H9 (cell line): ENCODE data around the gene FBN1. TPM values are rescaled to one million over a fixed set of nuclear protein-coding genes. Genes with fewer than 3 reads are reported as not detected.

Experiments used
- DNase-seq: peaks from one replicate; pipeline ENCODE4 v3.0.0-alpha.2; 2017
- H2AFZ ChIP-seq: one replicate; pipeline ENCODE4 v1.6.1; 2013; ENCODE audit warnings: mild to moderate bottlenecking, low read length, control low read depth, moderate library complexity
- H2AK5ac ChIP-seq: 2 replicates; pipeline ENCODE4 v1.6.1; 2013; ENCODE audit warnings: low read length, control low read depth, mixed read lengths; ENCODE audit not compliant: insufficient read length
- H2BK120ac ChIP-seq: one replicate; pipeline ENCODE4 v1.6.1; 2013; ENCODE audit warnings: low read depth, mild to moderate bottlenecking, low read length, control low read depth, inconsistent platforms; ENCODE audit not compliant: poor library complexity, severe bottlenecking
- H2BK12ac ChIP-seq: 2 replicates; pipeline ENCODE4 v1.6.1; 2013; ENCODE audit warnings: low read length, control low read depth, mixed read lengths, low read depth; ENCODE audit not compliant: insufficient read length
- H2BK15ac ChIP-seq: 2 replicates; pipeline ENCODE4 v1.6.1; 2013; ENCODE audit warnings: low read depth, low read length, control low read depth
- H2BK20ac ChIP-seq: one replicate; pipeline ENCODE4 v1.6.1; 2013; ENCODE audit warnings: low read depth, mild to moderate bottlenecking, low read length, control low read depth, inconsistent platforms; ENCODE audit not compliant: poor library complexity, severe bottlenecking
- H2BK5ac ChIP-seq: 2 replicates; pipeline ENCODE4 v1.6.1; 2013; ENCODE audit warnings: low read length, control low read depth, mixed read lengths; ENCODE audit not compliant: insufficient read length
- H3K14ac ChIP-seq: 2 replicates; pipeline ENCODE4 v1.6.1; 2013; ENCODE audit warnings: low read length, control low read depth; ENCODE audit not compliant: insufficient read depth
- H3K18ac ChIP-seq: 2 replicates; pipeline ENCODE4 v1.6.1; 2013; ENCODE audit warnings: low read depth, mild to moderate bottlenecking, mixed read lengths, low read length, control low read depth; ENCODE audit not compliant: insufficient read length
- H3K23ac ChIP-seq: 2 replicates; pipeline ENCODE4 v1.6.1; 2013; ENCODE audit warnings: low read length, control low read depth, mixed read lengths, low read depth; ENCODE audit not compliant: insufficient read length
- H3K23me2 ChIP-seq: 2 replicates; pipeline ENCODE4 v1.6.1; 2013; ENCODE audit warnings: low read depth, mild to moderate bottlenecking, mixed read lengths, low read length, control low read depth; ENCODE audit not compliant: insufficient read length, poor library complexity, severe bottlenecking
- H3K27ac ChIP-seq: 2 replicates; pipeline ENCODE4 v1.5.1; 2013; ENCODE audit warnings: low read length, control low read depth, mixed read lengths, low read depth; ENCODE audit not compliant: insufficient read length
- H3K27me3 ChIP-seq: 2 replicates; pipeline ENCODE4 v1.6.1; 2013; ENCODE audit warnings: low read length, control low read depth, inconsistent platforms; ENCODE audit not compliant: insufficient read depth
- H3K4ac ChIP-seq: 2 replicates; pipeline ENCODE4 v1.6.1; 2013; ENCODE audit warnings: low read depth, mild to moderate bottlenecking, control low read depth, inconsistent platforms, low read length, moderate library complexity
- H3K4me1 ChIP-seq: 2 replicates; pipeline ENCODE4 v1.6.1; 2013; ENCODE audit warnings: low read length, control low read depth, inconsistent platforms; ENCODE audit not compliant: insufficient read depth
- H3K4me2 ChIP-seq: 2 replicates; pipeline ENCODE4 v1.6.1; 2013; ENCODE audit warnings: low read length, control low read depth, mixed read lengths; ENCODE audit not compliant: insufficient read length, insufficient read depth
- H3K56ac ChIP-seq: 2 replicates; pipeline ENCODE4 v1.6.1; 2013; ENCODE audit warnings: low read depth, mild to moderate bottlenecking, mixed read lengths, low read length, control low read depth; ENCODE audit not compliant: insufficient read length
- H3K79me1 ChIP-seq: 2 replicates; pipeline ENCODE4 v1.6.1; 2013; ENCODE audit warnings: low read depth, mild to moderate bottlenecking, moderate library complexity, low read length, control low read depth, inconsistent platforms; ENCODE audit not compliant: insufficient read depth, poor library complexity, severe bottlenecking
- H3K79me2 ChIP-seq: 2 replicates; pipeline ENCODE4 v1.6.1; 2013; ENCODE audit warnings: low read length, control low read depth, inconsistent platforms; ENCODE audit not compliant: insufficient read depth
- H3K9ac ChIP-seq: 2 replicates; pipeline ENCODE4 v1.6.1; 2013; ENCODE audit warnings: low read length, control low read depth, mixed read lengths; ENCODE audit not compliant: insufficient read length; ENCODE audit errors: extremely low read depth
- H3K9me3 ChIP-seq: one replicate; pipeline ENCODE4 v1.6.1; 2013; ENCODE audit warnings: low read depth, low read length, inconsistent platforms; ENCODE audit not compliant: control insufficient read depth
- H3T11ph ChIP-seq: one replicate; pipeline ENCODE4 v1.6.1; 2013; ENCODE audit warnings: mild to moderate bottlenecking, low read length, control low read depth, inconsistent platforms
- H4K20me1 ChIP-seq: one replicate; pipeline ENCODE4 v1.6.1; 2013; ENCODE audit not compliant: control insufficient read depth, insufficient read length, insufficient read depth
- H4K5ac ChIP-seq: 2 replicates; pipeline ENCODE4 v1.6.1; 2013; ENCODE audit warnings: low read depth, mild to moderate bottlenecking, mixed read lengths, low read length, control low read depth; ENCODE audit not compliant: insufficient read length
- H4K8ac ChIP-seq: replicated peaks from 2 replicates; pipeline ENCODE4 v1.6.1; 2013; ENCODE audit warnings: low read length, control low read depth, mixed read lengths, low read depth; ENCODE audit not compliant: insufficient read length
- H4K91ac ChIP-seq: 2 replicates; pipeline ENCODE4 v1.6.1; 2013; ENCODE audit warnings: low read depth, mild to moderate bottlenecking, moderate library complexity, mixed read lengths, low read length, control low read depth; ENCODE audit not compliant: insufficient read length
- H3K27ac Mint-ChIP-seq, 3 experiments: 2 replicates in 2 of 3; 3 replicates in 1 of 3; pipeline ENCODE4 v1.8.0; 2020 to 2021; ENCODE audit warnings: mixed read lengths in 3 of 3, mild to moderate bottlenecking in 1 of 3, moderate library complexity in 1 of 3
- H3K27me3 Mint-ChIP-seq: 2 replicates; pipeline ENCODE4 v1.8.0; 2021; ENCODE audit warnings: low read depth, mild to moderate bottlenecking, moderate library complexity, mixed read lengths
- H3K36me3 Mint-ChIP-seq, 3 experiments: 2 replicates in 2 of 3; 3 replicates in 1 of 3; pipeline ENCODE4 v1.8.0; 2020 to 2021; ENCODE audit warnings: low read depth in 3 of 3, mixed read lengths in 3 of 3; ENCODE audit not compliant: insufficient read depth in 1 of 3
- H3K4me1 Mint-ChIP-seq, 2 experiments: 2 replicates each; pipeline ENCODE4 v1.8.0; 2020; ENCODE audit warnings: mixed read lengths in 2 of 2
- H3K4me3 Mint-ChIP-seq, 2 experiments: 2 replicates in 1 of 2; 3 replicates in 1 of 2; pipeline ENCODE4 v1.8.0; 2020 to 2021; ENCODE audit warnings: mild to moderate bottlenecking in 2 of 2, mixed read lengths in 2 of 2, moderate library complexity in 1 of 2
- H3K9me3 Mint-ChIP-seq, 2 experiments: 2 replicates in 1 of 2; 3 replicates in 1 of 2; pipeline ENCODE4 v1.8.0; 2020; ENCODE audit warnings: mild to moderate bottlenecking in 2 of 2, mixed read lengths in 2 of 2, moderate library complexity in 1 of 2
- CTCF ChIP-seq: fragments of 200-600 bp; sonication (generic); conservative IDR thresholded peaks from 3 replicates; pipeline ENCODE4 v1.8.0; 2021; ENCODE audit warnings: antibody characterized with exemption, mild to moderate bottlenecking
- WGBS: extraction: QIAGEN DNeasy Blood & Tissue Kit; methylation state at CpG from one replicate; pipeline ENCODE4 v1.1.7; 2013; ENCODE audit warnings: missing lambda C conversion rate, low lambda C conversion rate, mixed read lengths; ENCODE audit not compliant: insufficient read length; ENCODE audit errors: extremely low coverage; 5-methylcytosine and 5-hydroxymethylcytosine counted together
- total RNA-seq: library from RNA; stranded (reverse); gene quantifications from 2 replicates; pipeline ENCODE4 v1.2.1, GENCODE V29; 2021

FBN1 gene
- total RNA-seq, 1 experiment from 2014 or later, result 3.6 TPM

GRCh38 chr15:48373821-48374451 is 271.6 kb downstream of the FBN1 start:
- WGBS, result no CpG with 5 or more reads among the region's 10 CpGs
- Mint-ChIP-seq H3K9me3 (peaks cover 21 to 27% of the 10 kb centered on the region in 2 experiments; a peak in 4 of 5 replicates), H3K27me3 (peaks cover 4% of the 10 kb centered on the region), H3K27ac (no peak overlapping the region), H3K4me1 (no peaks in the 10 kb centered on the region), H3K4me3 (no peak overlapping the region), H3K36me3 (peaks cover 6 to 9% (median 8%) of the 10 kb centered on the region in 3 experiments; a peak in 5 of 7 replicates)
- Histone ChIP-seq H3K23ac (no peak overlapping the region), H4K8ac (no peak overlapping the region), H3K9ac (no peak overlapping the region), H2BK12ac (no peak overlapping the region), H3K4me1 (no peaks in the 10 kb centered on the region), H2BK5ac (no peak overlapping the region), H3K27ac (no peak overlapping the region), H4K5ac (no peak overlapping the region), H3K4me2 (no peak overlapping the region), H3K14ac (no peak overlapping the region), H3K23me2 (no peaks in the 10 kb centered on the region), H3K56ac (no peak overlapping the region), H2AK5ac (no peak overlapping the region), H2BK20ac (no peak overlapping the region), H3K9me3 (no peaks in the 10 kb centered on the region), H3K79me2 (no peaks in the 10 kb centered on the region), H2AFZ (no peak overlapping the region), H3T11ph (no peak overlapping the region), H3K18ac (no peak overlapping the region), H2BK120ac (no peak overlapping the region), H3K27me3 (no peaks in the 10 kb centered on the region; the same call in 1 of the 2 replicates), H3K4ac (no peak overlapping the region), H4K91ac (no peak overlapping the region), H2BK15ac (no peak overlapping the region), H3K79me1 (no peaks in the 10 kb centered on the region), H4K20me1 (no peaks in the 10 kb centered on the region)
- no peak for DNase-seq
- TF ChIP-seq CTCF, result no peak
